Epithelial cell of prostate (primary cell): ENCODE results near the gene HBQ1.
"Not testable (repeated sequence)": the region's sequence is repeated elsewhere in the genome, so short reads cannot be mapped to it uniquely, and the experiment has no call there.

Source experiments
- DNase-seq: peaks from one replicate; pipeline ENCODE4 v3.0.0-alpha.2; 2011; ENCODE audit warnings: low read depth, low spot score
- H3K27ac ChIP-seq: fragments of 450-650 bp; 2 replicates; pipeline ENCODE4 v1.5.1; 2017; ENCODE audit warnings: mild to moderate bottlenecking

The HBQ1 gene

DNA sequence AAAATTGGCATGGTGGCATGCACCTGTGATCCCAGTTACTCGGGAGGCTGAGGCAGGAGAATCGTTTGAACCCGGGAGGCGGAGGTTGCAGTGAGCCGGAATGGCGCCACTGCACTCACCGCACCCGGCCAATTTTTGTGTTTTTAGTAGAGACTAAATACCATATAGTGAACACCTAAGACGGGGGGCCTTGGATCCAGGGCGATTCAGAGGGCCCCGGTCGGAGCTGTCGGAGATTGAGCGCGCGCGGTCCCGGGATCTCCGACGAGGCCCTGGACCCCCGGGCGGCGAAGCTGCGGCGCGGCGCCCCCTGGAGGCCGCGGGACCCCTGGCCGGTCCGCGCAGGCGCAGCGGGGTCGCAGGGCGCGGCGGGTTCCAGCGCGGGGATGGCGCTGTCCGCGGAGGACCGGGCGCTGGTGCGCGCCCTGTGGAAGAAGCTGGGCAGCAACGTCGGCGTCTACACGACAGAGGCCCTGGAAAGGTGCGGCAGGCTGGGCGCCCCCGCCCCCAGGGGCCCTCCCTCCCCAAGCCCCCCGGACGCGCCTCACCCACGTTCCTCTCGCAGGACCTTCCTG is at the start of gene HBQ1:
Gene HBQ1 (plus strand): TSS at position 359 of the 575 bp plus-strand sequence. CDS start 28 bp downstream, at position 387.
- no peak for DNase-seq

DNA sequence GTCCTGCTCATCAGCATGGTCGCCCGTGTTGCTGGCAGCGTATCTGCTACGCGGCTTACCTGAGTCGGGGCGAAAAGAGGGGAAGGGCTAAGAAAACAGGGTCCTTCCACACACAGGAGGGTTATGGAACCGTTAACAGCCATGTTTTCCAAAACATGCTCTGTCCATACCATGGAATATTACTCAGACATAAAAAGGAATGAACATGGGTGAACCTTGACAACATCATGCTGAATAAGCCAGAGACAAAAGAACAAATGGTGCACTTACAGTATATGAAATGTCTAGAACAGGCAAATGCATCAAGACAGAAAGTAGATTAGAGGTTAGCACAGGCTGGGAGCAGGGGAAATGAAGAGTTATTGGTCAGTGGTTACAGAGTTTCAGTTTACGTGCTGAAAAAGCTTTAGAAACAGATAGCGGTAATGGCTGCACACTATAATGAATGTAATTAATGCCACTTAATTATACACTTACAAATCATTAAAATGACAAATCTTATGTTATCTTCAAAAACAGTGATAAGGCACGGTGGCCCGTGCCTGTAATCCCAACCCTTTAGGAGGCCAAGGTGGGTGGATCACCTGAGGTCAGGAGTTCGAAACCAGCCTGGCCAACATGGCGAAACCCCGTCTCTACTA is 49.6 kb upstream of the HBQ1 start:
- no peak for DNase-seq
- no peak overlapping the region for H3K27ac ChIP-seq

More for the DNA sequence above, at the start of gene HBQ1:
- H3K27ac ChIP-seq = no peak within 1 kb of the TSS

DNA sequence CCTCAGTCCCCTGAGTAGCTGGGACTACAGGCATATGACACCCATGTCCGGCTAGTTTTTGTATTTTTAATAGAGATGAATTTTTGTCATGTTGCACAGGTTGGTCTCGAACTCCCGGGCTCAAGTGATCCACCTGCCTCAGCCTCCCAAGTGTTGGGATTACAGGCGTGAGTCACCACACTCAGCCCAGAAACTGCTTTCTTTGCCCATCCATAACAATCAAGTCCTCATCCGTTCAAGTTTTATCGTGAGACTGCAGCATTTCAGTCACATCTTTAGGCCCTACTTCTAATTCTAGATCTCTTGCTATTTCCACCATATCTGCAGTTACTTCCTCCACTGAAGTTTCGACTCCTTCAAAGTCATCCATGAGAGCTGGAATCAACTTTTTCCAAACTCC is 48.1 kb upstream of the HBQ1 start:
- no peak for DNase-seq
- no peak overlapping the region for H3K27ac ChIP-seq

DNA sequence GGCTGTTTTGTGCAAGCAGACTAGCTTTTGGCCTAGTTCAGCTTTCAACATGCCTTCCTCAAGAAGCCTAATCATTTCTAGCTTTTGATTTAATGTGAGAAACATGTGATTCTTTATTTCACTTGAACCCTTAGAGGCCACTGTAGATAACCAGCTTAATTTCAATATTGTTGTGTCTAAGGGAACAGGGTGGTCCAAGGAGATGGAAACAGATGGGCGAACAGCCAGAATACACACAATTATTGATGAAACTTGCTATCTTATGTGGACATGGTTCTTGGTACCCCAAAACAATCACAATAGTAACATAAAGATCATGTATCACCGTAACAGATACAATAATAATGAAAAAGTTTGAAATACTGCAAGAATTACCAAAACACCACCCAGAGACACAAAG is 46.5 kb upstream of the HBQ1 start:
- no peak overlapping the region for H3K27ac ChIP-seq
- no peak for DNase-seq

DNA sequence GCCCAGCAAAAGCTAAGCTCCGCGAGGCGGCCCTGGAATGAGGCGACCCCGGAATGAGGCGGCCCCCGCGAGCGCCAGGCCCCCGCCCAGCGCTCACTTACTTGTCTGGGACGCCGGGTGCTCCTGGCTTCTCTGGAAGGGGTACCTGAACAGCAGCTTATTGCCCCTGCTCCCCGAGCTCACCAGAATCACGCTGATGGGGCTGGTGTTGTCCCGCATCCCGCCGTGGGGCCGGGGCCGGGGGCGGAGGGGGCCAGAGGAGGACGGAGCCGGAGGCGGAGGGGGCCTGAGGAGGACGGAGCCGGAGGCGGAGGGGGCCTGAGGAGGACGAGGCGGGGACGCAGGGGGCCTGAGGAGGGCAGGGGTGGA is 42.2 kb upstream of the HBQ1 start:
- no peak overlapping the region for H3K27ac ChIP-seq
- no peak for DNase-seq

DNA sequence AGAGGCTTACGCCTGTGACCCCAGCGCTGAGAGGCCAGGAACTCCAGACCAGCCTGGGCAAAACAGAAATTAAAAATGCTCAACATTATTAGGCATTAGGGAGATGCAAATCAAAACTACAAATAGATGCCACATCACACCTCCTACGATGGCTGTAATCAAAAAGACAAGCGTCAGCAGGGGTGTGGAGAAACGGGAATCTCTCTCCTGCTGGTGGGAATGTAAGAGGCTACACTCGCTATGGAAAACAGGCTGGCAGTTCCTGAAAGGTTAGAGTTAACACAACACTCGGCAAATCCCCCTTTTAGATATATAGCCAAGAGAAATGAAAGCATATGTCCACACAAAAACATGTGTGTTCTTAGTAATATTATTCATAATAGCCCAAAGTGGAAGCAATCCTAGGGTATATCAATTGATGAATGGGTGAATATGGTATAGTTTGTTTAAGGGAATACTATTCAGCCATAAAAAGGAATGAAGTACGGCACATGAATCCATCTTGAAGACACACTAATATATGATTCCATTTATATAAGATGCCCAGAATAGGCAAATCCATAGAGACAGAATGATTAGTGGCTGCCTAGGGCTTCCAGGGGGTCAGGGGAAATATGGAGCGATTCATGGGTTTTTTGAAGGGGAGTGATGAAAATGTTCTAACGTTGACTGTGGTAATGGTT is 39.9 kb upstream of the HBQ1 start:
- no peak overlapping the region for H3K27ac ChIP-seq

DNA sequence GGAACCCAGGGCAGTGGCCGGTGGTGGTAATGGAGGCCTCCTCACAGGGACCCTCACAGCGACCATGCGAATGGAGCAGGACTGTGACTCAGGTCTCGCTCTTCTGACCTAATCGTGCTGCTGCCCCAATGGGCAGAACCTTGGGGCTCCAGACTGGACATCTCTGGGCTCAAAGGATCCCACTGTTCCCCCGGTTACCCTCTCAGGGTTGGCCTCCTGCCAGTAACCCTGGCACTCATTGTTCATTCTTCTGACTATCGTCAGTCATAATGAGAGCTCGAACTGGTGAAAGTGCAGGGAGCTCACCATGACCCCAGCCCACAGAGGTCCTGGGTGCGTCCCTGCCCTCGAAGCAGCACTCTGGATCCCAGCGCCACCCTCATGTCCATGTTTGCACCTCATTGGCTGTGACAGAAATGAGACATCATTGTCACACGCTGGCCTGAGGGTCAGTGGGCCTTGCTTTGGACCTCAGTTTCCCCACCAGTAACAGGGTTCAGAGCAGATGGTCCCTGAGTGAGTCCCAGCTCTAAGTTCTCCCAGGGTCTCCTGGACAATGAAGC is 37.8 kb upstream of the HBQ1 start:
- no peak for DNase-seq
- H3K27ac ChIP-seq = no peak overlapping the region

More for the DNA sequence above, 39.9 kb upstream of the HBQ1 start:
- no peak for DNase-seq

DNA sequence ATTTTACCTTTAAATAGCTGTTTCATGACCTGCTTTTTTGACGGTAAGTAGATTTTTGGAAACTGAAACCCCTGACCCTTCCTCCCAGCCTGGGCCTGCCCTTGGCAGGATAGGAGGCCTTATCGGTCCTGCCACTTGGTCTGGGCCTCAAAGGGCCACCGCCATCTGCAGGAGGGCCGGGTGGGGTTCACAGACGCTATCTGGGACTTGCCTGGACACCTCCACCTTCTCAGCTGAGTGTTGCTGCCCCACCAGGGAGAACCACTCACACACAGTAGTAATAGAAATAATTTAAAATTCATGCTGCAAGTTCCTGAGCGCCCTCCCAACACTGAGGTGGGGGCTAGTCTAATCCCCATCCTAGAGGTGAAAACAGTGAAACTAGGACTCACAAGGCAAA is 37.2 kb upstream of the HBQ1 start:
- no peak overlapping the region for H3K27ac ChIP-seq
- DNase-seq = no peak

DNA sequence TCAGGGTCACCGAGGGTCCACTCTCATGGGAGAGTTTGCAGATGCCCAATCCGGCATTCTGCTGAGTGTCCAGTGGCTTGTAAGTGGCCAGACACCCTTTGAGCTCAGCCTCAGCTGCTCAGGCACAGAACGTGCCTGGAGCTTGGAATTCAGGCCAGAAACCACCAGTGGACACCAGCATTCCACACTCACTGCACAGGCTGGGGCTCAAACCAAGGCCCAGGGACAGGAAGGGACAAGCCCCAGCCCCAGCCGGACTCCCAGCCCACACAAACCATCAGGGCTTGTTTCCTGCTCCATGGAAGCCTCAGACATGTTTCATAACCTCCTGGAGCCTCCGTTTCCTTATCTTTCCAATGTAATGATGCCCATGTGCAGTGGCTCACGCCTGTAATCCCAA is 36.8 kb upstream of the HBQ1 start:
- no peak overlapping the region for H3K27ac ChIP-seq
- DNase-seq = no peak

DNA sequence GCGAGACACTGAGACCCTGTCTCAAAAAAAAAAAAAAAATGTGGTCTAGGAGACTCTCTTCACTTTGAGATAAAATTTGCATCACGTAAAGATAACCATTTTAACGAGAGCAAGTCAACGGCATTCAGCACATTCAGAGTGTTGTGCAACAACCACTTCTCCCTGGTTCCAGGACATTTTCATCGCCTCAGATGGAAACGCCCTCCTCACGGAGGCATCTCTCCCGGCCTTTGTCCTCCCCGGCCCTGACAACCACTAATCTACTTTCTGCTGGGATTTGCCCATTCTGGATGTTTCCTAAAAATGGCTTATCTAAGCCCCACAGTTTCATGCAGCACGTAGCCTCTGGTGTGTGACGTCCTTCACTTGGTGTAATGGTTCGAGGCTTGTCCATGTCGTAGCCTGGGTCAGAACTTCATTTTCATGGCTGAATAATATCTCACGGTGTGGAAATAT is 35.4 kb upstream of the HBQ1 start:
- no peak for DNase-seq
- H3K27ac ChIP-seq = no peak overlapping the region

DNA sequence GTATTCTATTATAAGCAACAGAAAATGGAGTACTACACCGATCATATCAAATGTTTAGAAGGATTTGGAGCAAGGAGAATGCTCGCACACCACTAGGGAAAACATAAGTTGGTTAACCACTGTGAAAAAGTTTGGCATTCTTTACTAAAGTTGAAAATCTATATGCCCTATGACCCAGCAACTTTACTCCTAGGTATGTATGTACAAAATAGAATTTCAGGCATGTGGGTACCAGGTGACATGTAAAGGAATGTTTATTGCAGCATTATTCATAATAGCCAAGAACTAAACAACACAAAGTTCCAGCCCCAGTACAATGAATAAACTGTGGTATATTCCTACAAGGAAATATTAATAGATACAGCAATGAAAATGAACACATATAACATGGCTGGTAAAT is 33.6 kb upstream of the HBQ1 start:
- no peak overlapping the region for H3K27ac ChIP-seq
- DNase-seq = no peak

DNA sequence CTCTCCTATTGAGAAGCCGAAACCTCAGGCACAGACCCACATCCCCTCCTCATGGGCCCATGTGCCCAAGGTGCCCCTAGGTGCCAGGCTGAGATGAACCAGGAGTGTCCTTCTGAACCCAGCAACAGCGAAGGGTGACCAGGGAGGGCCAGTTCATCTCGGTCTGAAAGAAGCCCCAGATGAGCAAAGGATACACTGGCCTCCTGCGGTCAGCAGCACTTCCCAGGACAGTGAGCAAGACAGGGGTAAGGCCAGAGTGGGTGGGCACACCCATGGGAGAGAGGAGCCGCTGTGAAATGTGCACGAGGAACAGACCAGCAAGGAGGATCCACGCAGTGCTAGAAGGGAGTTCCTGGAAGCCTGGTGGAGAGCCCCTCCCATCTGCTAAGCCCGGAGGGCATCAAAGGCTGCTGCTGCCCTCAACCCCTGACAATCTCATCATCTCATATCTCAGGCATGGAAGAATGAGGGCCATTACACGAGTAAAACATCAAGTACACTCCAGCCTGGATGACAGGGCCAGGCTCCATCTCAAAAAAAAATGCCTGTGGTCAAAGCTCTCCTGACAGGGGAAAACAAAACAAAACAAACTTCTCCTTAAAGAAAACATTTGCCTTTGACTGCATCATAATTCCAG is 31.1 kb upstream of the HBQ1 start:
- no peak overlapping the region for H3K27ac ChIP-seq
- DNase-seq = no peak

DNA sequence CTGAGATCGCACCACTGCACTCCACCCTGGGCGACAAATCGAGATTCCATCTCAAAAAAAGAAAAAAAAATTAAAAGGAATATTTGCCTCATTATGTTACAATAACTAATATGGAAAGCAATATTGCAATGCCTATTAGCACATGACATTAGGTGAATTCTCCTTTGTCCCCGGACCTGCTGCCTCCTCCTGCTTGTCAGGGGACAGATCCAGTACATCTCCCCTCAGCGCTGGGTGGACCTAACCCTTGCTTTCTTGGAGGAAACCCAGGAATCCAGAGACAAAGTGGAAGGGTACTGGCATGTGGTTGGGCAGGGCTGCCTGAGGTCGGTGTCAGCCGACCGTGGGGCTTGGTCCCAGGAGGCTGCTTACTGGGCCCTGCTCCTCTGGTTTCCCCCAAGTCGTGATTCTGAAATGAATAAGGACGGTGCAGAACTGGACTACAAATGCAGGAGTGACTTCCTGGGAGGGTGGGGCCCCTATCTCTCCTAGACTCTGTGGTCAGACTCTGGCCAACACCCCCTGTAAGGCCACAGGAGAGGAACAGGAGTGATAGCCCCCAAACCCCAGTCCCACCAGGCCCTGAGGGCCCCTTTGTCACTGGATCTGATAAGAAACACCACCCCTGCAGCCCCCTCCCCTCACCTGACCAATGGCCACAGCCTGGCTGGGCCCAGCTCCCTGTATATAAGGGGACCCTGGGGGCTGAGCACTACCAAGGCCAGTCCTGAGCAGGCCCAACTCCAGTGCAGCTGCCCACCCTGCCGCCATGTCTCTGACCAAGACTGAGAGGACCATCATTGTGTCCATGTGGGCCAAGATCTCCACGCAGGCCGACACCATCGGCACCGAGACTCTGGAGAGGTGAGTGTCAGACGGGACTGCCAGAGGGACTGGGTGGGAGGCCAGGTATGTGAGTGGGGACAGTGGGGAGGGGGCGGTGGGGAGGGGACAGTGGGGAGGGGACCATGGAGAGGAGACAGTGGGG is 27.8 kb upstream of the HBQ1 start, which contains the start of gene HBZ:
Gene HBZ (plus strand): TSS at position 504 of the 988 bp plus-strand sequence. CDS start 266 bp downstream, at position 770.
- DNase-seq = no peak
- no peak within 1 kb of the TSS for H3K27ac ChIP-seq

DNA sequence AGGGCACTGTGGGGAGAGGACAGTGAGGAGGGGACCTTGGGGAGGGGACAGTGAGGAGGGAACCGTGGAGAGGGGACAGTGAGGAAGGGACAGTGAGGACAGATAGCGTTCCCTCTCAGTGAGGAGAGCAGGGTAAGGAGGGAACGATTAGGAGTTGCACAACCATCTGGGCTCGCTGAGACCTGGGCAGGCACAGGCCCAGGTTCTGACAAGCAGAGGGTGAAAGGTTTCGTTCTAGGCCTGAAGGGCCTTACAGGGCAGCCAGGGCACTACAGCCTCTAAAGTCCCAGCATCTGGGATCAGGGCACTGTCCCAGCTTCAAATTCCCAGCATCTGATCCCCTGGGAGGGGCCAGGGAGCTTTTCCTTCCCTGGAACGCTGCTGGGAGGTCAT is 27.1 kb upstream of the HBQ1 start:
- not testable (repeated sequence) for H3K27ac ChIP-seq, DNase-seq

DNA sequence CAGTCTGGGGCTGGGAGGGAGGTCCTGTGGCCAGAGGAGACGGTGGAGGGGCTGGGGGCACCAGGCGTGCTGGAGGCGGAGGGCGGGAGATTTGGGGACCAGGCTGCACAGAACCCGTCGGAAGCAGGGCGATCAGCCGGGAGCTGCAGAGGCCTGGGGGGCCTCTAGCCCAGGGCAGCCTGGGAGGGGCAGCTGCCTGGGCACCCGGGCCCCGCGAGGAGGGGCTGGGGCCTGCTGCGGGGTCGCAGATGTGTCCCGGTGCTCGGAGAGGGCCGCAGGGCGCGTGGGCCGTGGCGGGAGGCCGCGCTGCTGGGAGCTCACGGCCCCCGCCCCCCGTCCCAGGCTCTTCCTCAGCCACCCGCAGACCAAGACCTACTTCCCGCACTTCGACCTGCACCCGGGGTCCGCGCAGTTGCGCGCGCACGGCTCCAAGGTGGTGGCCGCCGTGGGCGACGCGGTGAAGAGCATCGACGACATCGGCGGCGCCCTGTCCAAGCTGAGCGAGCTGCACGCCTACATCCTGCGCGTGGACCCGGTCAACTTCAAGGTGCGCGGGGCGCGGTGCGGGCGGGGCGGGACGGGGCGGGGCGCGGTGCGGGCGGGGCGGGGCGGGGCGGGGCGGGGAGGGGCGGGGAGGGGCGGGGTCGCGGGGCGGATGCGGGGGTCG is 26.6 kb upstream of the HBQ1 start:
- not testable (repeated sequence) for H3K27ac ChIP-seq

DNA sequence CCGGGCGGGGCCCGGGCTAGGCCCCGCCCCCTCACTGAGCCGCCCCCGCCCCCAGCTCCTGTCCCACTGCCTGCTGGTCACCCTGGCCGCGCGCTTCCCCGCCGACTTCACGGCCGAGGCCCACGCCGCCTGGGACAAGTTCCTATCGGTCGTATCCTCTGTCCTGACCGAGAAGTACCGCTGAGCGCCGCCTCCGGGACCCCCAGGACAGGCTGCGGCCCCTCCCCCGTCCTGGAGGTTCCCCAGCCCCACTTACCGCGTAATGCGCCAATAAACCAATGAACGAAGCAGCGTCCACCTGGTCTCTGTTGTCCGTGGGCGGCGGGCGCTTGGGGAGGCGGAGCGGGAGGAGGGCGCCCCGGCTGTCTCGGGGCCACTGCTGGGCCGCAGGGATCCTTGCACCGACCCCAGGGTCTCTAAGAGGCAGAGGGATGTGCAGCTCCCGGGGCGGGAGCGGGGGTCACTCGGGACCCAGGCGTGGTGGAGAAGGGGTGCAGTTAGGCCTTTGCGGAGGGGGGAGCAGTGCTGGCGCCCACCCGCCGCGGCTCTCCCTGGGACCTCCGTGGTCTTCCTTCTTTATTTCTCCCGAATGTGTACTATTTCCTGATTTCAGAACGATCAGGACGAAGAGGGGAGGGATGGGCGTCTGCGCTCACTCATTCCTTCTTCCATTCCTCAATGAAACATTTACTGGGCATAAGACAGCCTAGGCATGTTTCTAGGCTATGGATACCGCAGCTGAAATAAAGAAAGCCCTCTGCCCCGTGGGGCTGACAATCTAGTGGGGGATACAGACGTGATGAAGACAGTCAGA is 25.8 kb upstream of the HBQ1 start:
- no peak for DNase-seq
- H3K27ac ChIP-seq = no peak overlapping the region

More for the DNA sequence above, 26.6 kb upstream of the HBQ1 start:
- DNase-seq = not testable (repeated sequence)

DNA sequence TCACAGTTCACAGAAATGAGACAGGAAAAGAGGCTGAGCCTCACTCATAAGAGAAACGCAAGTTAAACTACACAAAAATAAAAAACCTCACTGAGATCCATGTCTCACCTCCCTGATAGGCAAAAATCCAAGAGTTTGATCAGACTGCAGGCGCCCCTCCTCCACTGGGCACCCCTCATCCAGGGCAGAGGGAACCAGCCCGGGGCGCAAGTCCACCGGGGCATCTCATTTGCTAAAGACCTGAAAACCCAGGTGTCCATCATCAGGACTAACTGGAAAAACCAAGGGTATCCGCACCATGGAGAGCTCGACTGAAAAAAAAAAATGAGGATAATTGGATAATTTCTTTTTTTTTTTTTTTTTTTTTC is 25.2 kb upstream of the HBQ1 start:
- no peak for DNase-seq
- no peak overlapping the region for H3K27ac ChIP-seq

DNA sequence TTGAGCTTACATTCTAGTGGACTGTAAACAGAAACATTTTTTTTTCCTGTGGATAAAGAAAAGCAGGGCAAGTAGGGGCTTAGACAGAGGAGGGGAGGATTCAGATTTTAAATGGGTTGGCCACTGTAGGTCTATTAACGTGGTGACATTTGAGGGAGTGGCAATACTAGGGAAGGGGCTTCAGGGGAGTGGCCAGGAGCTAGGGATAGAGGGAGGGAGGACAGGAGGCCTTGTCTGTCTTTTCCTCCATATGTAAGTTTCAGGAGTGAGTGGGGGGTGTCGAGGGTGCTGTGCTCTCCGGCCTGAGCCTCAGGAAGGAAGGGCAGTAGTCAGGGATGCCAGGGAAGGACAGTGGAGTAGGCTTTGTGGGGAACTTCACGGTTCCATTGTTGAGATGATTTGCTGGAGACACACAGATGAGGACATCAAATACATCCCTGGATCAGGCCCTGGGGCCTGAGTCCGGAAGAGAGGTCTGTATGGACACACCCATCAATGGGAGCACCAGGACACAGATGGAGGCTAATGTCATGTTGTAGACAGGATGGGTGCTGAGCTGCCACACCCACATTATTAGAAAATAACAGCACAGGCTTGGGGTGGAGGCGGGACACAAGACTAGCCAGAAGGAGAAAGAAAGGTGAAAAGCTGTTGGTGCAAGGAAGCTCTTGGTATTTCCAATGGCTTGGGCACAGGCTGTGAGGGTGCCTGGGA is 21.0 kb upstream of the HBQ1 start:
- DNase-seq = no peak

More for the DNA sequence above, 21.0 kb upstream of the HBQ1 start:
- no peak overlapping the region for H3K27ac ChIP-seq
